HepG2 (cell line): Measurements from ENCODE around the gene ETV1.

ENCODE experiments used
- XRCC5 ChIP-seq: fragments of 200-400 bp; formaldehyde crosslinking; optimal IDR thresholded peaks from 2 replicates; pipeline ENCODE3; 2017; ENCODE audit warnings: mild to moderate bottlenecking, low read length
- YY1 ChIP-seq: IDR thresholded peaks from 2 replicates; pipeline ENCODE4 v1.6.1; 2011; ENCODE audit warnings: low read length, low read depth, moderate library complexity, mild to moderate bottlenecking; ENCODE audit not compliant: insufficient read depth, insufficient replicate concordance
- ZNF253 ChIP-seq: sonication (generic); formaldehyde crosslinking; IDR thresholded peaks from 2 replicates; pipeline ENCODE4 v1.8.0; 2022; ENCODE audit warnings: mild to moderate bottlenecking, missing genetic modification reagents, borderline replicate concordance
- ZNF724P ChIP-seq: sonication (generic); formaldehyde crosslinking; IDR thresholded peaks from 2 replicates; pipeline ENCODE4 v1.8.0; 2022; ENCODE audit warnings: missing genetic modification reagents, borderline replicate concordance
- TF ChIP-seq, protein P1 (sequence below): fragments of 450-650 bp; IDR thresholded peaks from 2 replicates; pipeline ENCODE4 v1.6.1; 2017; ENCODE audit warnings: mild to moderate bottlenecking
- TF ChIP-seq, protein P2 (sequence below): IDR thresholded peaks from 2 replicates; pipeline ENCODE4 v1.6.1; 2016; ENCODE audit warnings: low read depth, borderline replicate concordance
- TF ChIP-seq, protein P3 (sequence below): sonication (generic); formaldehyde crosslinking; conservative IDR thresholded peaks from 2 replicates; pipeline ENCODE4 v1.4.0; 2020; ENCODE audit warnings: missing genetic modification reagents

- no peak for TF ChIP-seq ZNF253 (CRISPR knock-in tag)
- TF ChIP-seq, protein P1, sequence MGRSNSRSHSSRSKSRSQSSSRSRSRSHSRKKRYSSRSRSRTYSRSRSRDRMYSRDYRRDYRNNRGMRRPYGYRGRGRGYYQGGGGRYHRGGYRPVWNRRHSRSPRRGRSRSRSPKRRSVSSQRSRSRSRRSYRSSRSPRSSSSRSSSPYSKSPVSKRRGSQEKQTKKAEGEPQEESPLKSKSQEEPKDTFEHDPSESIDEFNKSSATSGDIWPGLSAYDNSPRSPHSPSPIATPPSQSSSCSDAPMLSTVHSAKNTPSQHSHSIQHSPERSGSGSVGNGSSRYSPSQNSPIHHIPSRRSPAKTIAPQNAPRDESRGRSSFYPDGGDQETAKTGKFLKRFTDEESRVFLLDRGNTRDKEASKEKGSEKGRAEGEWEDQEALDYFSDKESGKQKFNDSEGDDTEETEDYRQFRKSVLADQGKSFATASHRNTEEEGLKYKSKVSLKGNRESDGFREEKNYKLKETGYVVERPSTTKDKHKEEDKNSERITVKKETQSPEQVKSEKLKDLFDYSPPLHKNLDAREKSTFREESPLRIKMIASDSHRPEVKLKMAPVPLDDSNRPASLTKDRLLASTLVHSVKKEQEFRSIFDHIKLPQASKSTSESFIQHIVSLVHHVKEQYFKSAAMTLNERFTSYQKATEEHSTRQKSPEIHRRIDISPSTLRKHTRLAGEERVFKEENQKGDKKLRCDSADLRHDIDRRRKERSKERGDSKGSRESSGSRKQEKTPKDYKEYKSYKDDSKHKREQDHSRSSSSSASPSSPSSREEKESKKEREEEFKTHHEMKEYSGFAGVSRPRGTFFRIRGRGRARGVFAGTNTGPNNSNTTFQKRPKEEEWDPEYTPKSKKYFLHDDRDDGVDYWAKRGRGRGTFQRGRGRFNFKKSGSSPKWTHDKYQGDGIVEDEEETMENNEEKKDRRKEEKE = no peak
- no peak for TF ChIP-seq XRCC5
- TF ChIP-seq, protein P2, sequence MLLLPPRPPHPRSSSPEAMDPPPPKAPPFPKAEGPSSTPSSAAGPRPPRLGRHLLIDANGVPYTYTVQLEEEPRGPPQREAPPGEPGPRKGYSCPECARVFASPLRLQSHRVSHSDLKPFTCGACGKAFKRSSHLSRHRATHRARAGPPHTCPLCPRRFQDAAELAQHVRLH (CRISPR knock-in tag) = no peak
- TF ChIP-seq, protein P3, sequence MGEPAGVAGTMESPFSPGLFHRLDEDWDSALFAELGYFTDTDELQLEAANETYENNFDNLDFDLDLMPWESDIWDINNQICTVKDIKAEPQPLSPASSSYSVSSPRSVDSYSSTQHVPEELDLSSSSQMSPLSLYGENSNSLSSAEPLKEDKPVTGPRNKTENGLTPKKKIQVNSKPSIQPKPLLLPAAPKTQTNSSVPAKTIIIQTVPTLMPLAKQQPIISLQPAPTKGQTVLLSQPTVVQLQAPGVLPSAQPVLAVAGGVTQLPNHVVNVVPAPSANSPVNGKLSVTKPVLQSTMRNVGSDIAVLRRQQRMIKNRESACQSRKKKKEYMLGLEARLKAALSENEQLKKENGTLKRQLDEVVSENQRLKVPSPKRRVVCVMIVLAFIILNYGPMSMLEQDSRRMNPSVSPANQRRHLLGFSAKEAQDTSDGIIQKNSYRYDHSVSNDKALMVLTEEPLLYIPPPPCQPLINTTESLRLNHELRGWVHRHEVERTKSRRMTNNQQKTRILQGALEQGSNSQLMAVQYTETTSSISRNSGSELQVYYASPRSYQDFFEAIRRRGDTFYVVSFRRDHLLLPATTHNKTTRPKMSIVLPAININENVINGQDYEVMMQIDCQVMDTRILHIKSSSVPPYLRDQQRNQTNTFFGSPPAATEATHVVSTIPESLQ = no peak
- TF ChIP-seq ZNF724P (CRISPR knock-in tag) = no peak
- no peak for TF ChIP-seq YY1
Observed at GRCh38 chr7:13841284-13841683, 148.2 kb downstream of the ETV1 start.
